Duodenal mucosa (tissue), 2 donors: ENCODE measurements around the gene SERPINB10.
"Not testable (repeated sequence)": the region's sequence is repeated elsewhere in the genome, so short reads cannot be mapped to it uniquely, and the experiment has no call there.

Experiments
- H3K27ac ChIP-seq: one replicate; pipeline ENCODE4 v1.7.0; 2013; ENCODE audit warnings: low read depth, low read length
- H3K27me3 ChIP-seq, 2 donors: one replicate each; pipeline ENCODE4 v1.7.0; 2013; ENCODE audit warnings: low read length in 2 of 2, control low read depth in 1 of 2; ENCODE audit not compliant: insufficient read depth in 2 of 2, control insufficient read depth in 1 of 2
- H3K36me3 ChIP-seq, 2 donors: one replicate each; pipeline ENCODE4 v1.7.0; 2013; ENCODE audit warnings: low read length in 2 of 2, control low read depth in 1 of 2; ENCODE audit not compliant: insufficient read depth in 2 of 2, control insufficient read depth in 1 of 2
- H3K4me1 ChIP-seq, 2 donors: one replicate each; pipeline ENCODE4 v1.7.0; 2013; ENCODE audit warnings: low read length in 2 of 2, control low read depth in 1 of 2; ENCODE audit not compliant: insufficient read depth in 2 of 2, control insufficient read depth in 1 of 2
- H3K4me3 ChIP-seq, 2 donors: one replicate each; pipeline ENCODE4 v1.7.0; 2013; ENCODE audit warnings: low read length in 2 of 2, low read depth in 1 of 2
- H3K9ac ChIP-seq, 2 donors: one replicate each; pipeline ENCODE4 v1.7.0; 2013; ENCODE audit warnings: low read length in 2 of 2, low read depth in 1 of 2
- H3K9me3 ChIP-seq, 2 donors: one replicate each; pipeline ENCODE4 v1.7.0; 2013; ENCODE audit warnings: low read length in 2 of 2, control low read depth in 1 of 2; ENCODE audit not compliant: control insufficient read depth in 1 of 2

Gene SERPINB10

GRCh38 chr18:63908858-63909257, 1.1 kb downstream of the SERPINB10 start:
- Histone ChIP-seq H3K4me3 (no peak overlapping the region), H3K9ac (no peak overlapping the region), H3K4me1 (no peaks in the 10 kb centered on the region), H3K27me3 (no peaks in the 10 kb centered on the region), H3K27ac (no peak overlapping the region), H3K36me3 (no peaks in the 10 kb centered on the region), H3K9me3 (no peaks in the 10 kb centered on the region)

- Histone ChIP-seq H3K9me3 (no peaks in the 10 kb centered on the region), H3K27ac (no peak overlapping the region), H3K36me3 (no peaks in the 10 kb centered on the region), H3K27me3 (no peaks in the 10 kb centered on the region), H3K9ac (no peak overlapping the region), H3K4me3 (no peak overlapping the region), H3K4me1 (no peaks in the 10 kb centered on the region)
Measured at GRCh38 chr18:63909870-63910269, 2.1 kb downstream of the SERPINB10 start.

GRCh38 chr18:63917817-63918216, 10.1 kb downstream of the SERPINB10 start:
- H3K36me3 ChIP-seq = no peaks in the 10 kb centered on the region
- H3K27ac ChIP-seq = no peak overlapping the region
- no peak overlapping the region for H3K4me3 ChIP-seq
- no peaks in the 10 kb centered on the region for H3K27me3 ChIP-seq
- no peaks in the 10 kb centered on the region for H3K4me1 ChIP-seq
- no peak overlapping the region for H3K9ac ChIP-seq
- H3K9me3 ChIP-seq = no peaks in the 10 kb centered on the region

GRCh38 chr18:63922049-63922448, 14.3 kb downstream of the SERPINB10 start:
- Histone ChIP-seq H3K27ac (no peak overlapping the region), H3K9ac (no peak overlapping the region), H3K4me3 (no peak overlapping the region), H3K9me3 (no peaks in the 10 kb centered on the region), H3K4me1 (no peaks in the 10 kb centered on the region), H3K27me3 (no peaks in the 10 kb centered on the region), H3K36me3 (no peaks in the 10 kb centered on the region)

- Histone ChIP-seq H3K27me3 (no peaks in the 10 kb centered on the region), H3K27ac (no peak overlapping the region), H3K4me3 (no peak overlapping the region), H3K4me1 (no peaks in the 10 kb centered on the region), H3K36me3 (no peaks in the 10 kb centered on the region), H3K9ac (no peak overlapping the region), H3K9me3 (no peaks in the 10 kb centered on the region)
Measured at GRCh38 chr18:63924551-63924950, 16.8 kb downstream of the SERPINB10 start.

GRCh38 chr18:63928331-63928730, 20.6 kb downstream of the SERPINB10 start:
- H3K4me1 ChIP-seq = no peaks in the 10 kb centered on the region
- H3K36me3 ChIP-seq = no peaks in the 10 kb centered on the region
- H3K9ac ChIP-seq = no peak overlapping the region
- no peaks in the 10 kb centered on the region for H3K27me3 ChIP-seq
- no peaks in the 10 kb centered on the region for H3K9me3 ChIP-seq
- no peak overlapping the region for H3K4me3 ChIP-seq
- no peak overlapping the region for H3K27ac ChIP-seq

- not testable (repeated sequence) for H3K4me3 ChIP-seq, H3K4me1 ChIP-seq, H3K9ac ChIP-seq, H3K27me3 ChIP-seq, H3K9me3 ChIP-seq, H3K36me3 ChIP-seq, H3K27ac ChIP-seq
Measured at GRCh38 chr18:63929369-63929768, 21.6 kb downstream of the SERPINB10 start.

- Histone ChIP-seq H3K9ac (no peak overlapping the region), H3K27ac (no peak overlapping the region), H3K4me3 (no peak overlapping the region), H3K9me3 (no peaks in the 10 kb centered on the region), H3K27me3 (peaks cover 0 to 8% of the 10 kb centered on the region in 2 donors), H3K36me3 (no peaks in the 10 kb centered on the region), H3K4me1 (no peaks in the 10 kb centered on the region)
Measured at GRCh38 chr18:63930773-63931354, 23.1 kb downstream of the SERPINB10 start.

- H3K36me3 ChIP-seq = no peaks in the 10 kb centered on the region
- no peaks in the 10 kb centered on the region for H3K4me1 ChIP-seq
- no peak overlapping the region for H3K9ac ChIP-seq
- H3K27ac ChIP-seq = no peak overlapping the region
- H3K27me3 ChIP-seq = peaks cover 3 to 16% of the 10 kb centered on the region in 2 donors
- H3K9me3 ChIP-seq = no peaks in the 10 kb centered on the region
- H3K4me3 ChIP-seq = peak overlapping the region; percentile 59 to 69
Measured at GRCh38 chr18:63936156-63936931, 28.6 kb downstream of the SERPINB10 start.

- peaks cover 3 to 16% of the 10 kb centered on the region in 2 donors for H3K27me3 ChIP-seq
- H3K9ac ChIP-seq = no peak overlapping the region
- no peak overlapping the region for H3K27ac ChIP-seq
Measured at GRCh38 chr18:63936932-63937393, 29.2 kb downstream of the SERPINB10 start.

More at GRCh38 chr18:63936932-63937393, 29.2 kb downstream of the SERPINB10 start:
- no peaks in the 10 kb centered on the region for H3K9me3 ChIP-seq
- H3K36me3 ChIP-seq = no peaks in the 10 kb centered on the region
- peak overlapping the region; percentile 59 to 69 for H3K4me3 ChIP-seq
- H3K4me1 ChIP-seq = no peaks in the 10 kb centered on the region
